B cell (primary cell): ENCODE measurements around the gene RNPEPL1. TPM values are rescaled to one million over a fixed set of nuclear protein-coding genes. Genes with fewer than 3 reads are reported as not detected.

Source experiments
- ATAC-seq: fragments of 200-7000 bp; cut with Tn5 transposase; one replicate; pipeline ENCODE4 v1.10.0; 2021; ENCODE audit warnings: low read depth, mild to moderate bottlenecking, moderate number of reproducible peaks, moderate library complexity
- CTCF ChIA-PET: fragments of 350-600 bp; sonication (Branson Sonifier 250); formaldehyde crosslinking; loops from one replicate; lab custom pipeline; 2021; ENCODE audit warnings: antibody characterized with exemption, inconsistent platforms; lab: Charles Lee
- POLR2A ChIA-PET: fragments of 350-600 bp; sonication (Branson Sonifier 250); formaldehyde crosslinking; loops from one replicate; lab custom pipeline; 2021; ENCODE audit warnings: antibody characterized with exemption; lab: Charles Lee
- DNase-seq: peaks from one replicate; pipeline ENCODE4 v3.0.0; 2013
- H2AFZ ChIP-seq: 2 replicates; pipeline ENCODE4 v1.6.1; 2012; ENCODE audit warnings: mild to moderate bottlenecking, low read depth, low read length; ENCODE audit not compliant: insufficient read depth, poor library complexity, severe bottlenecking
- H3K27ac ChIP-seq, 2 donors: 1 replicate in 1 of 2; 2 replicates in 1 of 2; pipeline ENCODE4 v1.5.1; 2012 to 2013; ENCODE audit warnings: low read length in 2 of 2, mild to moderate bottlenecking in 2 of 2, moderate library complexity in 1 of 2
- H3K27me3 ChIP-seq, 4 experiments: fragments of 200-600 bp in 1 of 4; sonication (generic) in 1 of 4; replicated peaks in 1 of 4; 1 replicate in 2 of 4; 2 replicates in 2 of 4; pipeline versions ENCODE4 v1.6.1 to v1.7.0; 2013 to 2016; ENCODE audit warnings: low read length in 3 of 4, mild to moderate bottlenecking in 2 of 4, mixed read lengths in 1 of 4, moderate library complexity in 1 of 4; ENCODE audit not compliant: insufficient read depth in 4 of 4, control insufficient read depth in 3 of 4; ENCODE audit errors: control extremely low read depth in 1 of 4
- H3K36me3 ChIP-seq, 2 experiments: replicated peaks in 1 of 2; 1 replicate in 1 of 2; 2 replicates in 1 of 2; pipeline versions ENCODE4 v1.6.1 to v1.7.1; 2013; ENCODE audit warnings: low read length in 1 of 2; ENCODE audit not compliant: insufficient read depth in 2 of 2, control insufficient read depth in 1 of 2; ENCODE audit errors: control extremely low read depth in 1 of 2, extremely low read depth in 1 of 2
- H3K4me1 ChIP-seq, 2 donors: fragments of 200-600 bp in 1 of 2; sonication (generic) in 1 of 2; 1 replicate in 1 of 2; 2 replicates in 1 of 2; pipeline versions ENCODE4 v1.5.1 to v1.6.1; 2013 to 2017; ENCODE audit warnings: low read length in 2 of 2; ENCODE audit not compliant: control insufficient read depth in 2 of 2, insufficient read depth in 2 of 2
- H3K4me2 ChIP-seq: replicated peaks from 2 replicates; pipeline ENCODE3; 2012; ENCODE audit warnings: mild to moderate bottlenecking, low read depth, low read length; ENCODE audit not compliant: poor library complexity, severe bottlenecking
- H3K4me3 ChIP-seq, 5 experiments: fragments of 200-600 bp in 1 of 5; sonication (generic) in 1 of 5; 1 replicate in 3 of 5; 2 replicates in 2 of 5; pipeline versions ENCODE4 v1.5.1 to v1.7.0; 2011 to 2016; ENCODE audit warnings: low read length in 4 of 5, mild to moderate bottlenecking in 4 of 5, low read depth in 2 of 5, control low read depth in 1 of 5, moderate library complexity in 1 of 5; ENCODE audit not compliant: insufficient read depth in 1 of 5; ENCODE audit errors: control extremely low read depth in 1 of 5, extremely low read depth in 1 of 5
- H3K79me2 ChIP-seq: fragments of 200-600 bp; sonication (generic); one replicate; pipeline ENCODE4 v1.6.0; 2016; ENCODE audit warnings: low read length; ENCODE audit not compliant: control insufficient read depth, insufficient read depth
- H3K9ac ChIP-seq: fragments of 200-600 bp; sonication (generic); 2 replicates; pipeline ENCODE4 v1.6.1; 2017; ENCODE audit warnings: mild to moderate bottlenecking, low read length, moderate library complexity
- H3K9me3 ChIP-seq, 3 donors: one replicate each; pipeline versions ENCODE4 v1.6.1 to v1.7.1; 2013; ENCODE audit warnings: low read length in 2 of 3; ENCODE audit not compliant: control insufficient read depth in 2 of 3, insufficient read depth in 1 of 3; ENCODE audit errors: control extremely low read depth in 1 of 3
- H4K20me1 ChIP-seq: 2 replicates; pipeline ENCODE4 v1.6.0; 2012; ENCODE audit warnings: mild to moderate bottlenecking, low read length; ENCODE audit not compliant: insufficient read depth, control insufficient read depth, poor library complexity, severe bottlenecking
- H3K27ac Mint-ChIP-seq: one replicate; pipeline ENCODE4 v1.8.0; 2021; ENCODE audit warnings: mixed read lengths
- H3K27me3 Mint-ChIP-seq: one replicate; pipeline ENCODE4 v1.8.0; 2021; ENCODE audit warnings: mixed read lengths
- H3K4me1 Mint-ChIP-seq: one replicate; pipeline ENCODE4 v1.8.0; 2021; ENCODE audit warnings: mixed read lengths
- H3K4me3 Mint-ChIP-seq: one replicate; pipeline ENCODE4 v1.8.0; 2021; ENCODE audit warnings: mixed read lengths
- H3K9me3 Mint-ChIP-seq: one replicate; pipeline ENCODE4 v1.8.0; 2022; ENCODE audit warnings: mixed read lengths; ENCODE audit not compliant: insufficient read depth
- CTCF ChIP-seq: fragments of 200-600 bp; IDR thresholded peaks from one replicate; pipeline ENCODE4 v1.8.0; 2022; ENCODE audit warnings: antibody characterized with exemption, mild to moderate bottlenecking
- EZH2 ChIP-seq: IDR thresholded peaks from 2 replicates; pipeline ENCODE4 v1.6.1; 2012; ENCODE audit warnings: borderline replicate concordance, low read depth, mild to moderate bottlenecking, moderate library complexity, low read length; ENCODE audit not compliant: insufficient read depth, poor library complexity, severe bottlenecking
- WGBS: methylation state at CpG from one replicate; pipeline ENCODE4 v1.1.5; 2013; ENCODE audit warnings: missing lambda C conversion rate; ENCODE audit not compliant: insufficient coverage; 5-methylcytosine and 5-hydroxymethylcytosine counted together
- intact Hi-C: fragments of 100-400 bp; cut with micrococcal nuclease; formaldehyde crosslinking; loops from one replicate; pipeline ENCODE4 v1.10.0; 2022
- polyA plus RNA-seq: library from polyadenylated mRNA; depleted of rRNA; stranded (reverse); fragments of >200 nt; gene quantifications from 2 replicates; pipeline ENCODE4 v1.2.3, GENCODE V29; 2012
- total RNA-seq, 2 donors: library from RNA; stranded (reverse); fragments of 120-200 nt in 1 of 2; gene quantifications; 1 replicate in 1 of 2; 2 replicates in 1 of 2; pipeline versions ENCODE4 v1.2.3 to v1.2.4, GENCODE V29; 2013 to 2022

The RNPEPL1 gene
- total and polyA plus RNA-seq, 2 donors (not counting 1 experiment from before 2014, with no cell fraction given), result 103 to 109 TPM

- Histone ChIP-seq H2AFZ (no peak overlapping the region), H3K79me2 (no peaks in the 10 kb centered on the region), H3K4me3 (no peak overlapping the region), H3K4me1 (no peaks in the 10 kb centered on the region), H3K4me2 (no peak overlapping the region), H3K27me3 (no peaks in the 10 kb centered on the region), H3K36me3 (peaks cover 8 to 47% of the 10 kb centered on the region in 2 experiments), H3K27ac (no peak overlapping the region), H4K20me1 (peaks cover 5% of the 10 kb centered on the region), H3K9ac (no peak overlapping the region), H3K9me3 (peaks cover 2 to 71% (median 18%) of the 10 kb centered on the region in 3 donors)
- H3K4me3 Mint-ChIP-seq, result no peak overlapping the region
- no peak for ATAC-seq
- TF ChIP-seq EZH2 (no peak), CTCF (no peak)
- 100% methylated on average over 3 of the region's 4 CpGs for WGBS
- no peaks in the 10 kb centered on the region for H3K27me3 Mint-ChIP-seq
- POLR2A ChIA-PET, result no interaction called here
- peaks cover 9% of the 10 kb centered on the region for H3K9me3 Mint-ChIP-seq
- intact Hi-C loops, result no loop called here
- CTCF ChIA-PET, result no interaction called here
- H3K4me1 Mint-ChIP-seq, result no peaks in the 10 kb centered on the region
- no peak for DNase-seq
- no peak overlapping the region for H3K27ac Mint-ChIP-seq
Observed at GRCh38 chr2:240526521-240526920, 41.8 kb upstream of the RNPEPL1 start.

GRCh38 chr2:240527153-240527750, 41.0 kb upstream of the RNPEPL1 start:
- H3K27ac Mint-ChIP-seq, result no peak overlapping the region
- Histone ChIP-seq H4K20me1 (peaks cover 5% of the 10 kb centered on the region), H3K4me2 (no peak overlapping the region), H3K27ac (no peak overlapping the region), H3K27me3 (no peaks in the 10 kb centered on the region), H3K4me3 (no peak overlapping the region), H3K9me3 (peaks cover 3 to 64% (median 25%) of the 10 kb centered on the region in 3 donors), H3K36me3 (peaks cover 8 to 47% of the 10 kb centered on the region in 2 experiments), H3K9ac (no peak overlapping the region), H2AFZ (no peak overlapping the region), H3K4me1 (no peaks in the 10 kb centered on the region), H3K79me2 (no peaks in the 10 kb centered on the region)
- ATAC-seq, result no peak
- ChIA-PET POLR2A (no interaction called here), CTCF (no interaction called here)
- intact Hi-C loops, result no loop called here
- no peaks in the 10 kb centered on the region for H3K27me3 Mint-ChIP-seq
- H3K4me1 Mint-ChIP-seq, result no peaks in the 10 kb centered on the region
- DNase-seq, result no peak
- H3K4me3 Mint-ChIP-seq, result no peak overlapping the region
- H3K9me3 Mint-ChIP-seq, result peaks cover 14% of the 10 kb centered on the region
- no peak for TF ChIP-seq EZH2
- no peak for TF ChIP-seq CTCF
- 92% methylated on average over 3 of the region's 3 CpGs for WGBS
